Endothelial cell (in vitro differentiated cells): ENCODE measurements around the gene LEFTY2. TPM values are rescaled to one million over a fixed set of nuclear protein-coding genes. Genes with fewer than 3 reads are reported as not detected.
A peak's percentile ranks its signal among the peaks of the same experiment; 100 is the strongest.

Experiments used
- DNase-seq: peaks from one replicate; pipeline ENCODE4 v3.0.0; 2021; ENCODE audit warnings: low spot score
- H3K27ac Mint-ChIP-seq: one replicate; pipeline ENCODE4 v1.8.0; 2021; ENCODE audit warnings: mixed read lengths, inconsistent platforms; ENCODE audit not compliant: unreplicated experiment
- H3K27me3 Mint-ChIP-seq: one replicate; pipeline ENCODE4 v1.8.0; 2021; ENCODE audit warnings: mild to moderate bottlenecking, moderate library complexity, mixed read lengths, inconsistent platforms; ENCODE audit not compliant: unreplicated experiment
- H3K36me3 Mint-ChIP-seq: one replicate; pipeline ENCODE4 v1.8.0; 2021; ENCODE audit warnings: mild to moderate bottlenecking, low read depth, mixed read lengths, inconsistent platforms; ENCODE audit not compliant: unreplicated experiment
- H3K4me1 Mint-ChIP-seq: one replicate; pipeline ENCODE4 v1.8.0; 2021; ENCODE audit warnings: mild to moderate bottlenecking, mixed read lengths, inconsistent platforms; ENCODE audit not compliant: unreplicated experiment
- H3K4me3 Mint-ChIP-seq: one replicate; pipeline ENCODE4 v1.8.0; 2021; ENCODE audit warnings: mild to moderate bottlenecking, mixed read lengths, inconsistent platforms; ENCODE audit not compliant: unreplicated experiment
- H3K9me3 Mint-ChIP-seq: one replicate; pipeline ENCODE4 v1.8.0; 2021; ENCODE audit warnings: mixed read lengths, inconsistent platforms; ENCODE audit not compliant: unreplicated experiment
- CTCF ChIP-seq: fragments of 200-600 bp; sonication (generic); IDR thresholded peaks from one replicate; pipeline ENCODE4 v1.5.0; 2021; ENCODE audit warnings: antibody characterized with exemption; ENCODE audit not compliant: unreplicated experiment
- total RNA-seq: library from RNA; stranded (reverse); fragmentation: NEBNext Ultra II Directional; extraction: Animal tissue kit (Norgen Biotek cat#: 25700); gene quantifications from one replicate; pipeline ENCODE4 v1.2.1, GENCODE V29; 2021; ENCODE audit not compliant: unreplicated experiment

Gene LEFTY2
- total RNA-seq, 1 donor from 2014 or later, result 0.26 TPM

- Mint-ChIP-seq H3K27me3 (peaks cover 18% of the 10 kb centered on the region), H3K27ac (peak overlapping the region; percentile 82), H3K36me3 (no peaks in the 10 kb centered on the region), H3K4me3 (peak overlapping the region; percentile 54), H3K4me1 (peaks cover 36% of the 10 kb centered on the region), H3K9me3 (no peaks in the 10 kb centered on the region)
- no peak for TF ChIP-seq CTCF
- DNase-seq, result no peak
These were observed 41.7 kb downstream of the LEFTY2 start for GRCh38 chr1:225899044-225899925.

DNA sequence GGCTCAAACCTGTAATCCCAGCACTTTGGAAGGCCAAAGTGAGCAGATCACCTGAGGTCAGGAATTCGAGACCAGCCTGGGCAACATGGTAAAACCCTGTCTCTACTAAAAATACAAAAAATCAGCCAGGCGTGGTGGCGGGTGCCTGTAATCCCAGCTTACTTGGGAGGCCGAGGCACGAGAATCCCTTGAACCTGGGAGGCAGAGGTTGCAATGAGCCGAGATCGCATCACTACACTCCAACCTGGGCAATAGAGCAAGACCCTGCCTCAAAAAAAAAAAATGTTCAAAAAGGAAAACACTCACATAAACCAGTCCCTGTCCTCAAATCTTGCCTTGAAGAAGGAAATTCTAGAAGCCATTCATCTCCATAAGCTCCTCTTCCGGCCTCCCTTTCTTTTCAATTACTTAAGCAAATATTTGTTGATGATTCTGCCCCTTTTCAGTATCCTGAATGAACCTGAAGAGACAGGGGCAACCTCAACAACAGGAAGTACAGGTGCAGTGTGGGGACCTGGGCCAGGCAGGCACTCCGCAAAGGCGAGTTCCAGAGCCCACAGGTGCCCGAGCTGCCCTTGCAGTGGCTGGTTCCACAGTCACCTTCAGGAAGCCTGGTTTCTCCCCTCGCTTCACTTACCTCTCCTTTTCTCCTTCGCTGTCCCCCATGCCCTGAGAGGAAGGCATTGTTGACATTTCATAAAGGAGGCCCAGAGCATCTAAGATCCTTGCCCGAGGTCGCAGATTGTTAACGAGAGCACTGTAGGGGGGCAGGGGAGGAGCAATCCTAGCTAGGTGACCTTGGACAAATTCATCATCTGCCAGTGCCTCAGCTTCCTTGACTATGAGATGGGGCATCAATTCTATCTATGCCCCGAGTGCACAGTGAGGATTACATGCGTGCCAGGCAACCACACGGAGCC lies 43.2 kb downstream of the LEFTY2 start:
- no peaks in the 10 kb centered on the region for H3K36me3 Mint-ChIP-seq
- H3K27me3 Mint-ChIP-seq, result peaks cover 15% of the 10 kb centered on the region
- DNase-seq, result no peak
- H3K27ac Mint-ChIP-seq, result no peak overlapping the region
- H3K4me1 Mint-ChIP-seq, result peaks cover 36% of the 10 kb centered on the region
- no peak for TF ChIP-seq CTCF
- no peaks in the 10 kb centered on the region for H3K9me3 Mint-ChIP-seq
- H3K4me3 Mint-ChIP-seq, result no peak overlapping the region

DNA sequence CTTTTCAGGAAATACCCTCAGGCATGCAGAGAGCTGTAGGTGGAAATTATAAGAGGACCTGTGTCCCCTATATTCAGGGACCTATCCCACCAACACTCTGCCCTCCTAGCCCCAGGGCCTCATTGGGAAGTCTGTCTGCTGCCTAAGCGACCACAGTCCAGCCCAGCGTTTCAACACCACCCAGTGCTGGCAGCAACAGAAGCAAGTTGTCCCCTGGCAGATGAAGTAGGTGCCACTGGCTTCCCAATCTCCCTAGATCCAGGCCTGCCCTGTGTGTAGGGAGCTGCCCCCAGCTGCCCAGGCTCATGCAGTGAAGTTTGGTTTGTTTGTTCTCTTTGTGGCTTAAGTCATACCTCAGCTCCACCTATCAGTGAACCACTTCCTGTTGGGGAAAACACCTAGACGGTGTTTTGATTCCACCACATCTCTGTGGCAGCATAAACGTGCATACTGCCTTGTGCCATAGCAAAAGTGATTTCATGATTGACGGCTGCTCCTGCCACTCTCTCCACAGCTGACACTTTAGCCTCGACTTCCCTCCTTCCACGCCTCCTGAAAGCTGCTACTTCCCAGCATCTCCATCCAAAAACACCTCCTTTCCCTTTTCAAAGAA lies 44.0 kb downstream of the LEFTY2 start:
- Mint-ChIP-seq H3K36me3 (no peaks in the 10 kb centered on the region), H3K27ac (peak overlapping the region; percentile 32), H3K4me3 (no peak overlapping the region), H3K27me3 (peaks cover 15% of the 10 kb centered on the region), H3K9me3 (no peaks in the 10 kb centered on the region), H3K4me1 (peaks cover 36% of the 10 kb centered on the region)
- no peak for DNase-seq
- no peak for TF ChIP-seq CTCF

- Mint-ChIP-seq H3K9me3 (no peaks in the 10 kb centered on the region), H3K4me1 (peaks cover 36% of the 10 kb centered on the region), H3K27me3 (peaks cover 16% of the 10 kb centered on the region), H3K27ac (peak overlapping the region; percentile 32), H3K4me3 (no peak overlapping the region), H3K36me3 (no peaks in the 10 kb centered on the region)
- no peak for DNase-seq
- no peak for TF ChIP-seq CTCF
These were observed 44.5 kb downstream of the LEFTY2 start for GRCh38 chr1:225896494-225896893.
